GM21526 (cell line): ENCODE measurements around the gene CARMIL1.

Experiments
- ATAC-seq: cut with Tn5 transposase; IDR thresholded peaks from one replicate; pipeline ENCODE4 v1.9.1; 2021; ENCODE audit warnings: moderate library complexity; ENCODE audit not compliant: unreplicated experiment, low FRiP score

CARMIL1 gene

DNA sequence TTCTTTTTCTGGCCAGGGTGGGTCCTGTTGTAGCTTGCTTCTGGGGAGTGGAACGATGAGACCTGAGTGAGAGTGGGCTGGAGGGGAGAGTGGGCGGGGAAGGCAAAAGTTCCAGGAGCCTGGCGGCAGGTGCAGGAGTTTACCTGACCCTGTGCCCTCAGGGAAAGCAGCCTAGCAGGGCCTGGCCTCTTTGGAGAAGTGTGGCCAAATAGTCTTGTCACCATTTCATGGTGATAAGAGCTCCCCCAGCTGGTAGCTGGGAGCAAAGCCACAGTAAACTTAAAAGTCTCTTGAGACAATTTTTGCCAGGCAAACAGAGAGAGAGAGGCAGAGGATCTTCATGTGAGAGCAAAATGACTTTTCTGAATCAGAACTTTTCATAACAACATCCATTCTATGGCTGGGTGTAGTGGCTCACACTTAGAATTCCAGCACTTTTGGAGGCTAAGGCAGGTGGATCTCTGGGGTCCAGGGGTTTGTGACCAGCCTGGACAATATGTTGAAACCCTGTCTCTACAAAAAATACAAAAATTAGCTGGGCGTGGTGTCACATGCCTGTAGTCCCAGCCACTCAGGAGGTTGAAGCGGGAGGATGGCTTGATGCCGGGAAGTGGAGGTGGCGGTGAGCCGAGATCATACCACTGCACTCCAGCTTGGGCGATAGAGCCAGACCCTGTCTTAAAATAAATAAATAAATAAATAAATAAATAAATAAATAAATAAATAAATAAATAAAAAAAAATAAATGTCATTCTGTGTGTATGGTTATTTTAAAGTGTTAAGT, 211.0 kb downstream of the CARMIL1 start:
- peak; percentile 78 for ATAC-seq

GRCh38 chr6:25492951-25493350, 213.8 kb downstream of the CARMIL1 start:
- ATAC-seq: no peak

DNA sequence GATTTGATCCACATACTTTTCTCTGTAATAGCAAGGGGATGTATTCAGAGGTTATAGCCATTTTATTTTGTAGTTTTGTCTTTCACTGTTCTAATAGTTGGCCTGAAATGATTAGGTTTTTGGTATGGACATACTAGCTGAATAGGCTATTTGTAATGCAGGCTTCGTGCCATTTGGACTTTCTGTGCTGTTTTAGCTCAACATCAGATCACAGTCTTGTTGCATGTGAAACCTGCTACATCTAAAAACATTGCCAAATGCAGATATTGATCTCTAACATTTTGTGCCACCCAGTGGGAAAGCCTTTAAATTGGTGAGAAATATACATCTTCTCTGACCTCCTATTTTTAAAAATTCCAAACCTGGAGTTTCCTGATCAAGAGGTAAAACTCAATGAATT, 215.3 kb downstream of the CARMIL1 start:
- no peak for ATAC-seq

GRCh38 chr6:25497383-25498040, 218.3 kb downstream of the CARMIL1 start:
- ATAC-seq: no peak

DNA sequence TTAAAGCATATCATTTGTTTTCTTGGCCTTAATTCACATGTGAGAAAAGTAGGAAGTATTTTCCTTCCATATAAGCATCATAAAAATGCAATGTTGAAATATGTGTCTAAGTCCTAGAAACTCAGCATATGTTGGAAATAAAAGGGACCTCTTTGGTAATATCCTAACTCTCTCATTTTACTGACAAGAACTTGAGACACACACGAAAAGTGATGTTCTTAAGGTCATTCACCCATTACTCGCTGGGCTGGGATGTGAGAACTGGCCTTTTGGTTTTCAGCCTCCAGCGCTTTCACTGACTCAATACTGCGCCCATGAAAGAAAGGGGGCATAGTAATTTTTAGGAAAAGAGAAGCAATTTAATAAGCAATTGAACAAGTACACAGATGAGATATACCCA, 219.3 kb downstream of the CARMIL1 start:
- no peak for ATAC-seq

DNA sequence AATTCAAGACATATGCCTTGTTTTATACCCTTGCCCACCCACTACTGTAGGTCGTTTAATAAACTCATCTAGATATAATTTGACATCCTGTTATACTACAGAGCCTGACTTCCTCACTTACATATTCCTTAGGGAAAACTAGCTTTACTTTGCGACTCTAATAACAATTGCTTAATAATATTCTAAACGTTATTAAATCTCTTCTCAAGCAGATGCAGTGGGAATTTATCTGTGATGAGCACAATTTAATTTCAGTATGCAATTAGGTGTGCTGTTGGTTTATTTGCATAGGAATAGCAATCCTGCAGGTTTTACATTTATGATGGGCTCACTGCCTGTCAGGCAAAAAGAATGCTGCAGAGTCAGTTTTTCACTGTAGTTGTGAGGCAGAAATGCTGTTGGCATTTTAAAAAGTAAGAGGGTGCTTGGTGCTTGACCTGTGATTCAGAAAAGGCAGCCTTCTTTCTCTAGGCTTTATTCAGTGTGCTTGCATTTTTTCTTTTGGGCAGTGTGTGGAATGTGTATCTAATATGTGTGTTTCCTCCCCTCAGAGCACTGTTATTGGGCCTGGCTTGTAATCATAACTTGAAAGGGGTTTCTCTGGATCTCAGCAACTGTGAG, 220.6 kb downstream of the CARMIL1 start:
- no peak for ATAC-seq

- ATAC-seq: no peak
Observed at GRCh38 chr6:25503686-25504085, 224.5 kb downstream of the CARMIL1 start.

GRCh38 chr6:25504661-25505060, 225.5 kb downstream of the CARMIL1 start:
- no peak for ATAC-seq

DNA sequence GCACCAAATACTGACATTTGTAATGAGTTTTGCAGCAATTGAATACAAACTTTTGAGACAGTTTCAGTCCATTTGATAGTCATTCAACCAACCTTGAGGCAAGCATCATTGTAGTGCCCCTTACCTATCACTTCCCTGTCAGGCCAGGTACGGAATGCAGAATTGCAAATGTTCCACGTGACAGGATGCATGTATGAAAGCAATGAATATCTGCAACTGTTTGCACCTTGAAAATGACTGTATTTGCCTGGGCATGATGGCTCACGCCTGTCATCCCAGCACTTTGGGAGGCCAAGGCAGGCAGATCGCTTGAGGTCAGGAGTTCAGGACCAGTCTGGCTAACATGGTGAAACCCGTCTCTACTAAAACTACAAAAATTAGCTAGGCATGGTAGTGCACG, 226.8 kb downstream of the CARMIL1 start:
- no peak for ATAC-seq

DNA sequence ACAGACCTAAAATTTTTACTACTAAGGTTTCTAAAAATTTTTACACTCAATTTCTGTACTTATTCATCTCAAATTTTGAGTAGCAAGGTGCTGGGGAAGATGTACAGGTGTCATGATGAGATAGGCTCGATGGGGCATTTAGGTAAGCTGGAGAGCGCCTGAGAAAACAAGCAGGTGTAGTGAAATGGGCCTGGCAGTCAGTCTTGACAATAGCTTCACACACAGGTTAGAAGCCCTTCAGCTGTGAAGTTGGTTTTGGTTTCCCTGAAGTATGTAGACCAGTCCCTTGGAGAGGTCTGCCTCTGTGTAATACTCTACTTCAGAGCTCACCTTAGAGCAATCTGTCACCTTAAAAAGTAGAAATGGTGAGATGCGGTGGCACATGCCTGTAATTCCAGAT, 228.9 kb downstream of the CARMIL1 start:
- no peak for ATAC-seq

DNA sequence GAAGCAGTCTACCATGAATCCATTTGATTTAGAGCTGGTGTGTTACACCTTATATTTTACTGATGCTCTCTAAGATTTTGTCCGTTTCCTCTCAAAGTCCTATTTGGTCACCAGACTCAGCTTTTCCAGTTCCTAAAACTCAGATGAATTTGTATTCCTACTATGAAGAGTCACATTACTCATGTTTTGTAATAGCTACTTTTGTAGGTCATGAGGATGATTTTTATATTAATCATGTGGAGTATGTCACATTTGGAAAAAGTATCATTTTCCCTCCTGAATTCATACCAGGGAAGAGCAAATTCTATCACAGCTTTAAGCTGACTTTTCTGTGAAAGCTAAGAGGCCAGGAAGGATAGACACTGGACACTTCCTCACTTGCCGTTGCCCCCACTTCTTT, 232.2 kb downstream of the CARMIL1 start:
- ATAC-seq: no peak

DNA sequence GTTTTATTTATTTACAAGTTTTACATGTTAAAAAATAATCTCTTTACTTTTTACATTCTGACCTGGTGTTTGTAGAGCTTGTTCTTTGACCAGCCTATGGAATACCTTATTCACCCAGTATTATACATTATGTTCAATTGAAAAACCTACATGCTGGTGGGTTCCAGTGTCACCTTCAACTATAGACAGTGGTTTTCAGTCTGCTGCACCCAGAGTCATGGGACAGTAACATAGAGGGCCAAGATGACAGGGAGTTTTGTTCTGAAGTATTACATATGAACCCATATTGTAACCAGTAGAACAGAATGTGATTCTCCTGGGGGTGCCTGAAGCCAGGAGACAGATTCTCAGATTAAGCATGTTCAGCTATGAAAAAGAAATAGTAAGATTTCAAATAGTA, 233.4 kb downstream of the CARMIL1 start:
- no peak for ATAC-seq

GRCh38 chr6:25519856-25520255, 240.7 kb downstream of the CARMIL1 start:
- no peak for ATAC-seq

GRCh38 chr6:25524542-25524941, 245.4 kb downstream of the CARMIL1 start:
- ATAC-seq: no peak

DNA sequence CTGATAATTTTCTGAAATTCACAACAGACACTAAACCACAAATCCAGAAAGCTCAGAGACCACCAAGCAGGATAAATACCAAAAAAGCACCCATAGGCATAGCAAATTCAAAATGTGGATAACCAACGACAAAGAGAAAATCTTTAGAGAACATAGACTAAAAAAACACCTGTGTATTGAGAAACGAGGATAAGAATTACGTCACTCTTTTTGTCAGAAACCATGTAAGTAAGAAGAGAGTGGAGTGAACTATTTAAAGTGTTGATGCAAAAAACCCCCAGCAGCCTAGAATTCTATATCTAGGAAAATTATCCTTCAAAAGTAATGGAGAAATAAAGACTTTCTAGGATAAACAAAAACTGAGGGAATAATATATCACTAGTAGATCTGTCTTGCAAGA, 245.9 kb downstream of the CARMIL1 start:
- no peak for ATAC-seq

GRCh38 chr6:25534942-25535631, 255.9 kb downstream of the CARMIL1 start:
- ATAC-seq: no peak

GRCh38 chr6:25535632-25536225, 256.6 kb downstream of the CARMIL1 start:
- ATAC-seq: no peak

DNA sequence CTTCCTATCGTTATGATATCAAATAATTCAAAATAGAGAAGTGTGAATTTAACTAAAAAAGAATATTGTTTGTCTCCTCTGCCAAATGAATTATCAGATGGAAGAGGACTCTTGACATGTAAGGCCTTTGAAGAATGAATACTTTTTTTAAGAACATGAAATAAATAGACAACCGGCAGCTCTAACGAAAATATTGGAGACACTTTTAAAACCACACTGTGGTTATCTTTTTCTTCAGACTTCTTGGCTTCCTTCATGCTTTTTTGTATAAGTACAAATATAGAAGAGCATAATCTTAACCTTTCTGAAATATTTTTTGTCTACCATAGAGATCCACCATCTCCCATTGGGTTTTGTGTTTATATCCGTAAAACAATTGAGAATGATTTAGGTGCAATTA, 257.6 kb downstream of the CARMIL1 start:
- no peak for ATAC-seq

DNA sequence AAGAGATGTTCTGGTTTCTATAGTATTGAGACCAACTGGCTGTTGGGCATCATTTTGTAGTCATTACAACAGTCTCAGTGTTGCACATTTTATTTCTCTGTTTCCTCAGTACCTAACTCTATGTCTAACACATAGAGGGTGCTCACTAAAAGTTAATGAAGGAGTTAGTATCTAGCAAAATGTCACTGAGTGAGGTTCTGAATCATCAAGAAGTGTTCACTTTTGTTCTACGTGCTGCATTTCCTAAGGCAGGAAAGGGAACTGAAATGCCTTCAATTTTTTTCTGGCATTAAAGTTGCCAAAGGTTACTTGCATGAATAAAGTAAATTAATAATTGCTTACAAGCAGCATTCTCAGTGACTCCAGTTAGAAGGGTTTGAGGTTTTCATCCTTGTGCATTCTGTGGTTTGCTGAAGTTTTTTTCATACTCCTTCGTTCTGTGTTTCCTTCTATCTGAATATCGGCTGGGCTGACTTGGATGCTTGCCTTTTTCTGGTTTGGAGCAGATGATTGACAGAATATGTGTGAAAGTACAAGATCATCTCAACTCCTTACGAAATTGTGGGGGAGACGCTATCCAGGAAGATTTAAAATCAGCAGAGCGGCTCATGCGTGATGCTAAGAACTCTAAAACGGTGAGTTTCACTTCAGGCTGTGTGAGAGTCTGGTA, 258.3 kb downstream of the CARMIL1 start:
- no peak for ATAC-seq

DNA sequence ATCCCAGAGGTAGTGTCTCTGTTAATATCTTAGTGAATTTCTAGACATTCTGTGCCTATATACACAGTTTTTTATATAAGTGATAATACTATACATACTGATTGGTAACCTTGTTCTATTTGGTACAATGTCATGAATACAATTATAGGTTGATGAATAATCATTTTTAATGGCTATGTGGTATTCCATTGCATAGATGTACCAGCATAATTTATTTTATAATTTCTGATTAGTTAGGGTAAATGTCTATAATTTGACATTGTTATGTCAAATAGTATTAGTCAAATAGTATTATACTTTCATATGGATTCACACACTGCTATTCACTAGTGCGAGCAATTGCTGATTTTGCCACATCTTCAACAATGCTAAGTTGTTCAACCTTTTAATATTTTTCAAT, 262.1 kb downstream of the CARMIL1 start:
- no peak for ATAC-seq
